ENCODE results near the gene SYT8. TPM values are rescaled to one million over a fixed set of nuclear protein-coding genes. Genes with fewer than 3 reads are reported as not detected.

SYT8 gene
- total RNA-seq, 1 donor from 2014 or later = not detected

GRCh38 chr11:1805525-1805924 lies 29.3 kb upstream of the SYT8 start:
- no peaks in the 10 kb centered on the region for H3K79me2 ChIP-seq (ENCODE audit: low read depth)
- H3K27me3 Mint-ChIP-seq (ENCODE audit: insufficient read depth, low read depth) = peaks cover 7% of the 10 kb centered on the region

DNA sequence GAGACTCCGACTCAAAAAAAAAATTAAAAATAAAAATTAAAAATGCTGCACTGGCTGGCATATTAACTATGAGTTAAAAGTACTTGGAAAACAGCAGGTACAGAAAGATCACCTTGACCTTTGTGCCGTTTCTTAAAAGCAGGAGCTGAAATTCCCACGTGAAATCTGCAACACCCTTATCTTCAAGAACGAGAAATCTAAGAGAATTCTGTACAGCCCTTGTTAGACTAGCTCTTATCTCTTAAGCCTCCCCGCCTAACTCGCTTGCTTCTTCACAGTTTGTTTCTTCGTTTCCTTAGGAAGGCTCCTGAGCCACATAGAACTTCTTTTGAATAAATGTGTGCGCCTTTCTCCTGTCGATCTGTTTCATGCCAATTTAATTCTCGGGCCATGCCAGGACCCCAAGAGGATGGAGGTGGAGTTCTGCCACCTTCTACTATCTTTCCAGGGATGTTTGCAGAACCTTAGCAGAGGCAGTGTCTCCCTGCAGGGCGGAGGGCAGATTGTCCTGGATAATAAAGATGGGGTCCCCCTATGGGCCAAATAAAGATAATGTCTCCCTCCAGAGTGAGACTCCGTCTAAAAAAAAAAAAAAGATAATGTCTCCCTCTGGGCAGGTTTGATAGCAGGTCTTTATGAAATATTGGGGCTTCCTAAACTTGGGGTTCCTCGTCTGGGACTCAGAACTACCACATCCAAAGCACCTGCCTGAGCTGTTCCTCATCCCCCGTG lies 27.4 kb upstream of the SYT8 start:
- no peak for DNase-seq (ENCODE audit: low spot score)
- Mint-ChIP-seq H3K27me3 (ENCODE audit: insufficient read depth, low read depth) (peaks cover 9% of the 10 kb centered on the region), H3K4me1 (no peaks in the 10 kb centered on the region), H3K4me3 (no peak overlapping the region), H3K36me3 (no peaks in the 10 kb centered on the region), H3K9me3 (peaks cover 3% of the 10 kb centered on the region), H3K27ac (peak overlapping the region; percentile 85)
- Histone ChIP-seq H3K36me3 (no peaks in the 10 kb centered on the region), H3F3A (ENCODE audit: low read depth) (no peaks in the 10 kb centered on the region), H4K20me1 (ENCODE audit: low read depth) (no peaks in the 10 kb centered on the region), H3K27me3 (no peaks in the 10 kb centered on the region), H3K9me3 (ENCODE audit: low read depth) (no peaks in the 10 kb centered on the region), H3K9ac (no peak overlapping the region), H3K4me2 (no peak overlapping the region), H3K79me2 (ENCODE audit: low read depth) (no peaks in the 10 kb centered on the region), H3K4me3 (no peak overlapping the region), H3K27ac (no peak overlapping the region), H3K4me1 (no peaks in the 10 kb centered on the region), H2AFZ (replicated peaks) (peak overlapping the region; percentile 42)
- TF ChIP-seq, protein P1, sequence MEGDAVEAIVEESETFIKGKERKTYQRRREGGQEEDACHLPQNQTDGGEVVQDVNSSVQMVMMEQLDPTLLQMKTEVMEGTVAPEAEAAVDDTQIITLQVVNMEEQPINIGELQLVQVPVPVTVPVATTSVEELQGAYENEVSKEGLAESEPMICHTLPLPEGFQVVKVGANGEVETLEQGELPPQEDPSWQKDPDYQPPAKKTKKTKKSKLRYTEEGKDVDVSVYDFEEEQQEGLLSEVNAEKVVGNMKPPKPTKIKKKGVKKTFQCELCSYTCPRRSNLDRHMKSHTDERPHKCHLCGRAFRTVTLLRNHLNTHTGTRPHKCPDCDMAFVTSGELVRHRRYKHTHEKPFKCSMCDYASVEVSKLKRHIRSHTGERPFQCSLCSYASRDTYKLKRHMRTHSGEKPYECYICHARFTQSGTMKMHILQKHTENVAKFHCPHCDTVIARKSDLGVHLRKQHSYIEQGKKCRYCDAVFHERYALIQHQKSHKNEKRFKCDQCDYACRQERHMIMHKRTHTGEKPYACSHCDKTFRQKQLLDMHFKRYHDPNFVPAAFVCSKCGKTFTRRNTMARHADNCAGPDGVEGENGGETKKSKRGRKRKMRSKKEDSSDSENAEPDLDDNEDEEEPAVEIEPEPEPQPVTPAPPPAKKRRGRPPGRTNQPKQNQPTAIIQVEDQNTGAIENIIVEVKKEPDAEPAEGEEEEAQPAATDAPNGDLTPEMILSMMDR (IDR thresholded peaks at IDR 0.05) = peak; percentile 27
- TF ChIP-seq EZH2phosphoT487 (IDR thresholded peaks at IDR 0.05) = no peak

More at GRCh38 chr11:1805525-1805924, 29.3 kb upstream of the SYT8 start:
- H3K36me3 Mint-ChIP-seq = no peaks in the 10 kb centered on the region
- Histone ChIP-seq H2AFZ (replicated peaks) (no peak overlapping the region), H3K9ac (no peak overlapping the region), H3K27me3 (no peaks in the 10 kb centered on the region), H3K9me3 (ENCODE audit: low read depth) (no peaks in the 10 kb centered on the region), H4K20me1 (ENCODE audit: low read depth) (no peaks in the 10 kb centered on the region), H3F3A (ENCODE audit: low read depth) (no peaks in the 10 kb centered on the region), H3K4me1 (no peaks in the 10 kb centered on the region), H3K4me2 (no peak overlapping the region), H3K36me3 (no peaks in the 10 kb centered on the region), H3K4me3 (no peak overlapping the region), H3K27ac (no peak overlapping the region)
- peaks cover 3% of the 10 kb centered on the region for H3K9me3 Mint-ChIP-seq
- DNase-seq (ENCODE audit: low spot score) = no peak
- H3K4me3 Mint-ChIP-seq = no peak overlapping the region
- no peaks in the 10 kb centered on the region for H3K4me1 Mint-ChIP-seq
- no peak for TF ChIP-seq EZH2 (IDR thresholded peaks at IDR 0.05)
- TF ChIP-seq EZH2phosphoT487 (IDR thresholded peaks at IDR 0.05) = no peak
- TF ChIP-seq, protein P1 (IDR thresholded peaks at IDR 0.05) = no peak
- no peak overlapping the region for H3K27ac Mint-ChIP-seq

DNA sequence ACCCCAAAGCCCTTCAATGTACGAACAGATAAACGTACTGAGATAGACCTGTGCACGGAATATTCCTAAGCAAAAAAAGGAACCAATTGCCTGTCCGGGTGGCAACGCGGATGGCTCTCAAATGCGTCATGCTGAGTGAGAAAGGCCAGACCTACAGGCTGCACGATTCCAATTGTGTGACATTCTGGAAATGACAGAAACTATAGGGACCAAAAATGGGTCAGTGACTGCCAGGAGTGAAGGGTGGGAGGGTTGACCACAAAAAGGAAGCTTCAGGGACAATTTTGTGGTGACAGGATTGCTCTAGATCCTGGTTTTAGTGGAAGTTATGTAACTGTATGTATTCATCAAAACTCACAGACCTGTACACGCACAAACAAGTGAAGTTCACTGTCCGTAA lies 24.0 kb upstream of the SYT8 start:
- H3K4me1 Mint-ChIP-seq = no peaks in the 10 kb centered on the region
- no peaks in the 10 kb centered on the region for H3K36me3 Mint-ChIP-seq
- Histone ChIP-seq H3K79me2 (ENCODE audit: low read depth) (no peaks in the 10 kb centered on the region), H3K27me3 (no peaks in the 10 kb centered on the region), H2AFZ (replicated peaks) (no peak overlapping the region), H3K4me2 (no peak overlapping the region), H3K27ac (no peak overlapping the region), H3K9me3 (ENCODE audit: low read depth) (no peaks in the 10 kb centered on the region), H3K9ac (no peak overlapping the region), H3F3A (ENCODE audit: low read depth) (no peaks in the 10 kb centered on the region), H4K20me1 (ENCODE audit: low read depth) (no peaks in the 10 kb centered on the region), H3K4me1 (no peaks in the 10 kb centered on the region), H3K36me3 (no peaks in the 10 kb centered on the region), H3K4me3 (no peak overlapping the region)
- H3K4me3 Mint-ChIP-seq = no peak overlapping the region
- no peak for TF ChIP-seq EZH2phosphoT487 (IDR thresholded peaks at IDR 0.05)
- no peak for TF ChIP-seq EZH2 (IDR thresholded peaks at IDR 0.05)
- TF ChIP-seq, protein P1 (IDR thresholded peaks at IDR 0.05) = no peak
- peaks cover 4% of the 10 kb centered on the region for H3K27me3 Mint-ChIP-seq (ENCODE audit: insufficient read depth, low read depth)
- H3K27ac Mint-ChIP-seq = no peak overlapping the region
- no peak for DNase-seq (ENCODE audit: low spot score)
- H3K9me3 Mint-ChIP-seq = peaks cover 7% of the 10 kb centered on the region

Measured in neural progenitor cell (in vitro differentiated cells).